Endodermal cell (in vitro differentiated cells): Measurements from ENCODE around the gene VENTX. TPM values are rescaled to one million over a fixed set of nuclear protein-coding genes. Genes with fewer than 3 reads are reported as not detected.
"Not testable (repeated sequence)": the region's sequence is repeated elsewhere in the genome, so short reads cannot be mapped to it uniquely, and the experiment has no call there.

Experiments used
- DNase-seq: peaks from one replicate; pipeline ENCODE4 v3.0.0-alpha.2; 2017
- H3K27ac ChIP-seq: 2 replicates; pipeline ENCODE4 v1.5.1; 2013; ENCODE audit warnings: mild to moderate bottlenecking, low read depth, low read length, moderate library complexity
- H3K27me3 ChIP-seq: 2 replicates; pipeline ENCODE4 v1.6.1; 2013; ENCODE audit warnings: mild to moderate bottlenecking, low read length, moderate library complexity; ENCODE audit not compliant: insufficient read depth, control insufficient read depth, poor library complexity, severe bottlenecking
- H3K36me3 ChIP-seq: 2 replicates; pipeline ENCODE4 v1.7.0; 2013; ENCODE audit warnings: mild to moderate bottlenecking, low read length, moderate library complexity; ENCODE audit not compliant: control insufficient read depth, insufficient read depth
- H3K4me1 ChIP-seq: one replicate; pipeline ENCODE4 v1.7.0; 2013; ENCODE audit warnings: low read length; ENCODE audit not compliant: control insufficient read depth, insufficient read depth
- H3K4me3 ChIP-seq: 2 replicates; pipeline ENCODE4 v1.5.1; 2013; ENCODE audit warnings: mild to moderate bottlenecking, low read length, moderate library complexity
- H3K9ac ChIP-seq: 2 replicates; pipeline ENCODE4 v1.6.1; 2013; ENCODE audit warnings: mild to moderate bottlenecking, low read length, moderate library complexity; ENCODE audit not compliant: poor library complexity, severe bottlenecking; ENCODE audit errors: extremely low read depth
- H3K9me3 ChIP-seq: 2 replicates; pipeline ENCODE4 v1.6.1; 2013; ENCODE audit warnings: mild to moderate bottlenecking, low read length, moderate library complexity; ENCODE audit not compliant: control insufficient read depth
- H3K27ac Mint-ChIP-seq: 2 replicates; pipeline ENCODE4 v1.8.0; 2020; ENCODE audit warnings: mixed read lengths
- H3K27me3 Mint-ChIP-seq: 2 replicates; pipeline ENCODE4 v1.8.0; 2021; ENCODE audit warnings: mild to moderate bottlenecking, mixed read lengths; ENCODE audit not compliant: insufficient read depth
- H3K36me3 Mint-ChIP-seq: 2 replicates; pipeline ENCODE4 v1.8.0; 2020; ENCODE audit warnings: low read depth, mixed read lengths
- H3K4me1 Mint-ChIP-seq: 2 replicates; pipeline ENCODE4 v1.8.0; 2020; ENCODE audit warnings: mixed read lengths
- H3K4me3 Mint-ChIP-seq: 2 replicates; pipeline ENCODE4 v1.8.0; 2020; ENCODE audit warnings: mild to moderate bottlenecking, moderate library complexity, mixed read lengths
- H3K9me3 Mint-ChIP-seq: 2 replicates; pipeline ENCODE4 v1.8.0; 2020; ENCODE audit warnings: mild to moderate bottlenecking, mixed read lengths
- WGBS, 2 experiments: methylation state at CpG; one replicate each; pipeline versions ENCODE4 v1.1.5 to v1.1.7; 2013; ENCODE audit warnings: missing lambda C conversion rate in 2 of 2, mixed read lengths in 1 of 2; ENCODE audit not compliant: insufficient coverage in 1 of 2, insufficient read length in 1 of 2; 5-methylcytosine and 5-hydroxymethylcytosine counted together
- total RNA-seq, 2 donors: library from RNA; stranded (reverse); fragmentation: NEBNext Ultra II Directional in 1 of 2; extraction: Animal tissue kit (Norgen Biotek cat#: 25700) in 1 of 2; gene quantifications; 2 replicates in 1 of 2; 3 replicates in 1 of 2; pipeline ENCODE4 v1.2.1, GENCODE V29; 2021
- TF ChIP-seq, protein P1 (sequence below): fragments of 200-600 bp; sonication (generic); conservative IDR thresholded peaks from 2 replicates; pipeline ENCODE4 v1.5.0; 2021; ENCODE audit warnings: antibody characterized with exemption, mild to moderate bottlenecking

VENTX gene
- total RNA-seq, 2 donors from 2014 or later, result 5.5 to 14.2 TPM

DNA sequence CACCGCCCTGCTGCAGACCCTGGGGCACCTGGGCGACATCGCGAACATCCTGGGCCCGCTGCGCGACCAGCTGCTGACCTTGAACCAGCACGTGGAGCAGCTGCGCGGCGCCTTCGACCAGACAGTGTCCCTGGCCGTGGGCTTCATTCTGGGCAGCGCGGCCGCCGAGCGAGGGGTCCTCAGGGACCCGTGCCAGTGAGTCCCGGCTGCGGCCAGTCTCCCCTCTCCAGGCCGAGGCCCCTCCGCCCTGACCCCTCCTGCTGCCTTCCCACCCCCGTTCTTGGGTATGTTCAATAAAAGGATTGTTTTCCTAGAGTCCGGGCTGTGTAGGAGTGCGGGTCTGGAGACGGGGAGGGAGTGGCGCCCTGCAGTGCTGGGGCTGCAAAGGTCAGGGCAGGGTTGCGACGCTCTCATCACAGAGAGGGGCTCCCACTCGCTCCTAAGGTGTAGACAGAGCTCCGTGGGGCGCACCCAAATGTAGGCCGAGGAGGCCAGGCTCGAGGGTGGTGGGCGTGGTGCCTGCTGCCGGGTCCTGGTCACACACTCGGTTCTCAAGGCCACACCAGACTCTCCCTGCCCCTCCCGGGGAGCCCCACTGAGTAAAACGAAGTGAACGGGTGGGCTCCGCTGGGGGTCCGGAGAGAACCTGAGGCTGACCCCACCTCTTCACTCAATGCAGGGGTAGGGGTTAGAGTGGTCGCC is 6.3 kb upstream of the VENTX start:
- TF ChIP-seq, protein P1, sequence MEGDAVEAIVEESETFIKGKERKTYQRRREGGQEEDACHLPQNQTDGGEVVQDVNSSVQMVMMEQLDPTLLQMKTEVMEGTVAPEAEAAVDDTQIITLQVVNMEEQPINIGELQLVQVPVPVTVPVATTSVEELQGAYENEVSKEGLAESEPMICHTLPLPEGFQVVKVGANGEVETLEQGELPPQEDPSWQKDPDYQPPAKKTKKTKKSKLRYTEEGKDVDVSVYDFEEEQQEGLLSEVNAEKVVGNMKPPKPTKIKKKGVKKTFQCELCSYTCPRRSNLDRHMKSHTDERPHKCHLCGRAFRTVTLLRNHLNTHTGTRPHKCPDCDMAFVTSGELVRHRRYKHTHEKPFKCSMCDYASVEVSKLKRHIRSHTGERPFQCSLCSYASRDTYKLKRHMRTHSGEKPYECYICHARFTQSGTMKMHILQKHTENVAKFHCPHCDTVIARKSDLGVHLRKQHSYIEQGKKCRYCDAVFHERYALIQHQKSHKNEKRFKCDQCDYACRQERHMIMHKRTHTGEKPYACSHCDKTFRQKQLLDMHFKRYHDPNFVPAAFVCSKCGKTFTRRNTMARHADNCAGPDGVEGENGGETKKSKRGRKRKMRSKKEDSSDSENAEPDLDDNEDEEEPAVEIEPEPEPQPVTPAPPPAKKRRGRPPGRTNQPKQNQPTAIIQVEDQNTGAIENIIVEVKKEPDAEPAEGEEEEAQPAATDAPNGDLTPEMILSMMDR, result no peak
- Histone ChIP-seq H3K9ac (no peak overlapping the region), H3K27ac (no peak overlapping the region), H3K9me3 (no peaks in the 10 kb centered on the region), H3K36me3 (no peaks in the 10 kb centered on the region), H3K4me3 (no peak overlapping the region), H3K27me3 (peaks cover 96% of the 10 kb centered on the region), H3K4me1 (no peaks in the 10 kb centered on the region)
- peaks cover 91% of the 10 kb centered on the region for H3K27me3 Mint-ChIP-seq
- DNase-seq, result peak; percentile 74
- peaks cover 5% of the 10 kb centered on the region for H3K9me3 Mint-ChIP-seq
- H3K36me3 Mint-ChIP-seq, result peaks cover 2% of the 10 kb centered on the region
- 24 to 26% methylated on average over 32 to 44 of the region's 44 CpGs for WGBS, 2 experiments
- H3K4me1 Mint-ChIP-seq, result peaks cover 2% of the 10 kb centered on the region
- peak overlapping the region; percentile 42 for H3K4me3 Mint-ChIP-seq
- no peak overlapping the region for H3K27ac Mint-ChIP-seq

DNA sequence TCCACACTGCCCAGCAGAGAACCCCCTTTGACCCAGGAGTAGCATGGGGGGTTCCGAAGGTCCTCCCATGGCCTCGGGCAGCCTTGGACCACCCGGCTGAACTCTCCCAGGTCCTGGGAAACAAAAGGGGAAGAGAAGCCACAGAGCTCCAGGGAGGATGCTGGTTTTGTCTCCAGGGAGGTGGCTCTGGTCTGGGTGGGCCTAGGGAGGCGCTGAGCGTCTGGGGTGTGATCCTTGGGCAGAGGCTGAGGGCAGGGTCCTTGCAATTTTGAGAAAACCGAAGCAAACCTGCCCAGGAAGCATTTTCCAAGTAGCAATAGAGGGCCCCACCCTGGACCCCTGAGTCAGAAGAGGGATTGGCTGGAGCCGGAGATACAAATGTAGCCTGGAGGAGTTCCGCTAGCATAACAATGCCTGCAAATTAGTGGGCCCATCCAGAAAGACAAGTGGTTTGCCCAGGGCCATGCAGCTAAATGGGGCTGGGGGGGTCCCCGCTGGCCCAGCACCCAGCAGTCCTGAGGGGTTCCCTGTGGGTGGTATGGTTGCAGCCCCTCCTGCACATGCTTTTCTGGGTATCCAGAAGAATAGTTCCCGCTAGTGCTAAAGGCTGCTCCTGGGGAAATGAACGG is 5.6 kb upstream of the VENTX start:
- Mint-ChIP-seq H3K36me3 (peaks cover 2% of the 10 kb centered on the region), H3K4me3 (no peak overlapping the region), H3K4me1 (peaks cover 2% of the 10 kb centered on the region), H3K27ac (no peak overlapping the region), H3K27me3 (peaks cover 84% of the 10 kb centered on the region), H3K9me3 (peaks cover 5% of the 10 kb centered on the region)
- peak; percentile 77 for DNase-seq
- H3K27ac ChIP-seq, result no peak overlapping the region
- H3K27me3 ChIP-seq, result peaks cover 96% of the 10 kb centered on the region
- no peak overlapping the region for H3K4me3 ChIP-seq
- H3K4me1 ChIP-seq, result no peaks in the 10 kb centered on the region
- no peaks in the 10 kb centered on the region for H3K9me3 ChIP-seq
- no peak overlapping the region for H3K9ac ChIP-seq
- H3K36me3 ChIP-seq, result no peaks in the 10 kb centered on the region
- WGBS, 2 experiments, result 38 to 50% methylated on average over 10 to 11 of the region's 11 CpGs
- TF ChIP-seq, protein P1, result no peak

DNA sequence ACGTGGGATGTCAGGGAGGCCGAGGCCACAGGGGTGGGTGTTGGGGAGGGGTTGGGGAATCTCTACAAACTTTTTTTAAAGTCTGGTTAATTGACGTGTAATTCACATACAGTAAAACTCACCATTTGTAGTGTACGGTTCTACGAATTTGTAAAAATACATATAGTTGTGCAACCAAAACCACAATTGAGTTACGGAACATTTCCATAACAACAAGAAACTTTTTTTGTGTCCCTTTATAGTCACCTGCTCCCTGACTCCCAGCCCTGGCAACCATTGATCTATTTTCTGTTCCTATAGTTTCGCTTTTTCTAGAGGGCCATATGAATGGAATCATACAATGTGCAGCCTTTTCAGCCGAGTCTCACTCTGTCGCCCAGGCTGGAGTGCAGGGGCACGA is 2.9 kb upstream of the VENTX start:
- DNase-seq, H3K27ac Mint-ChIP-seq, H3K4me1 ChIP-seq, H3K9me3 ChIP-seq, H3K36me3 ChIP-seq, H3K4me3 Mint-ChIP-seq, H3K9ac ChIP-seq, H3K27ac ChIP-seq, H3K9me3 Mint-ChIP-seq, H3K36me3 Mint-ChIP-seq, H3K4me3 ChIP-seq: not testable (repeated sequence)
- H3K27me3 ChIP-seq, result peaks cover 83% of the 10 kb centered on the region
- peaks cover 66% of the 10 kb centered on the region for H3K27me3 Mint-ChIP-seq
- peaks cover 14% of the 10 kb centered on the region for H3K4me1 Mint-ChIP-seq
- WGBS, 2 experiments, result 87 to 100% methylated on average over 1 to 5 of the region's 10 CpGs
